ENCODE data around the gene SHROOM2. TPM values are rescaled to one million over a fixed set of nuclear protein-coding genes. Genes with fewer than 3 reads are reported as not detected.

SHROOM2 gene
- total and polyA plus RNA-seq, 9 of the 15 experiments (the other 6 are each of a cell fraction or from before 2014, with no cell fraction given), result not detected

DNA sequence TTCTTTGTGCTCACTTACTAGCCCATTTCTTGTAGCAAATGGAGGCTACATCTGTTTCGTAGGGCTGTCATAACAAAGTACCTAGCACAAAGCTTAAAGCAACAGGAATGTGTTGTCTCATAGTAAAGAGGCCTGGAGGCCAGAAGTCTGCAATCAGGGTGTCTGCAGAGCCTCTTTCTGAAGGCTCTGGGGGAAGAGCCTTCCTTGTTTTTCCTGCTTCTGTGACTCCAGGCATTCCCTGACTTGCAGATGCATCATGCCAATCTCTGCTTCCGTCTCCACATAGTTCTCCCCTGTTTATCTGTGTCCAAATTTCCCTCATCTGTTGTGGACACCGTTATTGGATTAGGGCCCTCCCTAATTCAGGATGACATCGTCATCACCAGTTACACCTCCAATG is 67.1 kb downstream of the SHROOM2 start (continued):
- TF ChIP-seq, protein P1, sequence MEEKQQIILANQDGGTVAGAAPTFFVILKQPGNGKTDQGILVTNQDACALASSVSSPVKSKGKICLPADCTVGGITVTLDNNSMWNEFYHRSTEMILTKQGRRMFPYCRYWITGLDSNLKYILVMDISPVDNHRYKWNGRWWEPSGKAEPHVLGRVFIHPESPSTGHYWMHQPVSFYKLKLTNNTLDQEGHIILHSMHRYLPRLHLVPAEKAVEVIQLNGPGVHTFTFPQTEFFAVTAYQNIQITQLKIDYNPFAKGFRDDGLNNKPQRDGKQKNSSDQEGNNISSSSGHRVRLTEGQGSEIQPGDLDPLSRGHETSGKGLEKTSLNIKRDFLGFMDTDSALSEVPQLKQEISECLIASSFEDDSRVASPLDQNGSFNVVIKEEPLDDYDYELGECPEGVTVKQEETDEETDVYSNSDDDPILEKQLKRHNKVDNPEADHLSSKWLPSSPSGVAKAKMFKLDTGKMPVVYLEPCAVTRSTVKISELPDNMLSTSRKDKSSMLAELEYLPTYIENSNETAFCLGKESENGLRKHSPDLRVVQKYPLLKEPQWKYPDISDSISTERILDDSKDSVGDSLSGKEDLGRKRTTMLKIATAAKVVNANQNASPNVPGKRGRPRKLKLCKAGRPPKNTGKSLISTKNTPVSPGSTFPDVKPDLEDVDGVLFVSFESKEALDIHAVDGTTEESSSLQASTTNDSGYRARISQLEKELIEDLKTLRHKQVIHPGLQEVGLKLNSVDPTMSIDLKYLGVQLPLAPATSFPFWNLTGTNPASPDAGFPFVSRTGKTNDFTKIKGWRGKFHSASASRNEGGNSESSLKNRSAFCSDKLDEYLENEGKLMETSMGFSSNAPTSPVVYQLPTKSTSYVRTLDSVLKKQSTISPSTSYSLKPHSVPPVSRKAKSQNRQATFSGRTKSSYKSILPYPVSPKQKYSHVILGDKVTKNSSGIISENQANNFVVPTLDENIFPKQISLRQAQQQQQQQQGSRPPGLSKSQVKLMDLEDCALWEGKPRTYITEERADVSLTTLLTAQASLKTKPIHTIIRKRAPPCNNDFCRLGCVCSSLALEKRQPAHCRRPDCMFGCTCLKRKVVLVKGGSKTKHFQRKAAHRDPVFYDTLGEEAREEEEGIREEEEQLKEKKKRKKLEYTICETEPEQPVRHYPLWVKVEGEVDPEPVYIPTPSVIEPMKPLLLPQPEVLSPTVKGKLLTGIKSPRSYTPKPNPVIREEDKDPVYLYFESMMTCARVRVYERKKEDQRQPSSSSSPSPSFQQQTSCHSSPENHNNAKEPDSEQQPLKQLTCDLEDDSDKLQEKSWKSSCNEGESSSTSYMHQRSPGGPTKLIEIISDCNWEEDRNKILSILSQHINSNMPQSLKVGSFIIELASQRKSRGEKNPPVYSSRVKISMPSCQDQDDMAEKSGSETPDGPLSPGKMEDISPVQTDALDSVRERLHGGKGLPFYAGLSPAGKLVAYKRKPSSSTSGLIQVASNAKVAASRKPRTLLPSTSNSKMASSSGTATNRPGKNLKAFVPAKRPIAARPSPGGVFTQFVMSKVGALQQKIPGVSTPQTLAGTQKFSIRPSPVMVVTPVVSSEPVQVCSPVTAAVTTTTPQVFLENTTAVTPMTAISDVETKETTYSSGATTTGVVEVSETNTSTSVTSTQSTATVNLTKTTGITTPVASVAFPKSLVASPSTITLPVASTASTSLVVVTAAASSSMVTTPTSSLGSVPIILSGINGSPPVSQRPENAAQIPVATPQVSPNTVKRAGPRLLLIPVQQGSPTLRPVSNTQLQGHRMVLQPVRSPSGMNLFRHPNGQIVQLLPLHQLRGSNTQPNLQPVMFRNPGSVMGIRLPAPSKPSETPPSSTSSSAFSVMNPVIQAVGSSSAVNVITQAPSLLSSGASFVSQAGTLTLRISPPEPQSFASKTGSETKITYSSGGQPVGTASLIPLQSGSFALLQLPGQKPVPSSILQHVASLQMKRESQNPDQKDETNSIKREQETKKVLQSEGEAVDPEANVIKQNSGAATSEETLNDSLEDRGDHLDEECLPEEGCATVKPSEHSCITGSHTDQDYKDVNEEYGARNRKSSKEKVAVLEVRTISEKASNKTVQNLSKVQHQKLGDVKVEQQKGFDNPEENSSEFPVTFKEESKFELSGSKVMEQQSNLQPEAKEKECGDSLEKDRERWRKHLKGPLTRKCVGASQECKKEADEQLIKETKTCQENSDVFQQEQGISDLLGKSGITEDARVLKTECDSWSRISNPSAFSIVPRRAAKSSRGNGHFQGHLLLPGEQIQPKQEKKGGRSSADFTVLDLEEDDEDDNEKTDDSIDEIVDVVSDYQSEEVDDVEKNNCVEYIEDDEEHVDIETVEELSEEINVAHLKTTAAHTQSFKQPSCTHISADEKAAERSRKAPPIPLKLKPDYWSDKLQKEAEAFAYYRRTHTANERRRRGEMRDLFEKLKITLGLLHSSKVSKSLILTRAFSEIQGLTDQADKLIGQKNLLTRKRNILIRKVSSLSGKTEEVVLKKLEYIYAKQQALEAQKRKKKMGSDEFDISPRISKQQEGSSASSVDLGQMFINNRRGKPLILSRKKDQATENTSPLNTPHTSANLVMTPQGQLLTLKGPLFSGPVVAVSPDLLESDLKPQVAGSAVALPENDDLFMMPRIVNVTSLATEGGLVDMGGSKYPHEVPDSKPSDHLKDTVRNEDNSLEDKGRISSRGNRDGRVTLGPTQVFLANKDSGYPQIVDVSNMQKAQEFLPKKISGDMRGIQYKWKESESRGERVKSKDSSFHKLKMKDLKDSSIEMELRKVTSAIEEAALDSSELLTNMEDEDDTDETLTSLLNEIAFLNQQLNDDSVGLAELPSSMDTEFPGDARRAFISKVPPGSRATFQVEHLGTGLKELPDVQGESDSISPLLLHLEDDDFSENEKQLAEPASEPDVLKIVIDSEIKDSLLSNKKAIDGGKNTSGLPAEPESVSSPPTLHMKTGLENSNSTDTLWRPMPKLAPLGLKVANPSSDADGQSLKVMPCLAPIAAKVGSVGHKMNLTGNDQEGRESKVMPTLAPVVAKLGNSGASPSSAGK (IDR thresholded peaks at IDR 0.05), result no peak
- TF ChIP-seq ELF1 (tag; IDR thresholded peaks at IDR 0.05) (no peak), ZNF395 (CRISPR knock-in tag; IDR thresholded peaks at IDR 0.05) (no peak)
- TF ChIP-seq, protein P2, sequence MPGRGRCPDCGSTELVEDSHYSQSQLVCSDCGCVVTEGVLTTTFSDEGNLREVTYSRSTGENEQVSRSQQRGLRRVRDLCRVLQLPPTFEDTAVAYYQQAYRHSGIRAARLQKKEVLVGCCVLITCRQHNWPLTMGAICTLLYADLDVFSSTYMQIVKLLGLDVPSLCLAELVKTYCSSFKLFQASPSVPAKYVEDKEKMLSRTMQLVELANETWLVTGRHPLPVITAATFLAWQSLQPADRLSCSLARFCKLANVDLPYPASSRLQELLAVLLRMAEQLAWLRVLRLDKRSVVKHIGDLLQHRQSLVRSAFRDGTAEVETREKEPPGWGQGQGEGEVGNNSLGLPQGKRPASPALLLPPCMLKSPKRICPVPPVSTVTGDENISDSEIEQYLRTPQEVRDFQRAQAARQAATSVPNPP (IDR thresholded peaks at IDR 0.05; ENCODE audit: borderline replicate concordance, insufficient read depth, insufficient read length), result no peak
